ENCODE results near the gene DLEC1.

Gene DLEC1

DNA sequence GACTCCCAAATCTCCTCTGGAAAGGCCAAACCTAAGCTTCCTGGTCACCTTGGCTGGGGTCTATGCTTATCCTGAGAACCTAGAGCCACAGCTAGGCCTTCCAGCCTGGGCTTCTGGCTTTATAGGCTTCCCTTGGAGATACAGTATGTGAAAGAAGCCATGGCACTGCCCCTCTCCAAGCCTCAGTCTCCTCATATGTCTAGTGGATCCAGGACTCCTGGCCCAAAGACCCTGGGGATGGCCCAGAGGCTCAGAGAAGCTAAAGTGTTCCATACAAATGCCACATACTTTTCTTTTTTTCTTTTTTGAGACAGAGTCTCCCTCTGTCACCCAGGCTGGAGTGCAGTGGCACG, 89.3 kb downstream of the DLEC1 start:
- H3F3A ChIP-seq (ENCODE audit: low read depth): no peaks in the 10 kb centered on the region
- TF ChIP-seq CTCF (conservative IDR thresholded peaks at IDR 0.05; ENCODE audit: low read length) (no peak), EZH2phosphoT487 (IDR thresholded peaks at IDR 0.05; ENCODE audit: borderline replicate concordance) (no peak)
- H2AFZ ChIP-seq (ENCODE audit: low read length): no peak overlapping the region
- peaks cover 4% of the 10 kb centered on the region for H4K20me1 ChIP-seq (ENCODE audit: insufficient read depth, low read length, poor library complexity, severe bottlenecking)
- no peaks in the 10 kb centered on the region for H3K27me3 ChIP-seq (ENCODE audit: insufficient read depth, low read length, poor library complexity, severe bottlenecking)
- H3K4me1 ChIP-seq (ENCODE audit: insufficient read depth, low read length, poor library complexity, severe bottlenecking): peaks cover under 1% of the 10 kb centered on the region
- H3K9me2 ChIP-seq (replicated peaks; ENCODE audit: low read depth, low read length): no peaks in the 10 kb centered on the region
- no peak overlapping the region for H3K4me2 ChIP-seq (ENCODE audit: low read depth, low read length, poor library complexity, severe bottlenecking)
- no peaks in the 10 kb centered on the region for H3K9me3 ChIP-seq (ENCODE audit: insufficient read depth, low read depth, low read length)
- peaks cover 51% of the 10 kb centered on the region; the same call in 1 of the 2 replicates for H3K36me3 ChIP-seq (ENCODE audit: insufficient read depth, low read length)
- H3K9ac ChIP-seq (ENCODE audit: low read depth, low read length, poor library complexity, severe bottlenecking): no peak overlapping the region
- no peaks in the 10 kb centered on the region for H3K79me2 ChIP-seq (ENCODE audit: insufficient read depth, low read length)
- H3K4me3 ChIP-seq (ENCODE audit: low read length, poor library complexity, severe bottlenecking): no peak overlapping the region

DNA sequence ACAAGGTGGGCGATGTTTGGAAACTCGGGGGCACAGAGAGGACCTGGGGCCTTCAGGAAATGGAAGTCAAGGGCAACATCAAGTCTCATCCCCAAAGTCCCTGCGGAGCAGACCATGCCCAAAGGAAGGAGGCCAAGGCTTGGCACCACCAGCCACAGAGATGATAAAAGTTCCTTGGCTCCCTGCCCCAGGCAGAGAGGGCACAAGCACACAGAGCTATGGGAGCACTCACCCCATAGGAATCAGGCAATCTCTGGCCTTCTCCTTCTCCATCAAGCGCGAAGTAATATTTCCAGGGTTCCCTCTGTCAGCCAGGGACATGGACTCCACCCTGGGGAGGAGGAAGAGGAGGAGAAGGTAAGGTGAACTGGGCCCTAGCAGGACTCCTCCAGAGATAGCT, 90.0 kb downstream of the DLEC1 start:
- Histone ChIP-seq H3K4me2 (ENCODE audit: low read depth, low read length, poor library complexity, severe bottlenecking) (no peak overlapping the region), H3K36me3 (ENCODE audit: insufficient read depth, low read length) (peaks cover 49% of the 10 kb centered on the region; the same call in 1 of the 2 replicates), H3F3A (ENCODE audit: low read depth) (no peaks in the 10 kb centered on the region), H3K9me2 (replicated peaks; ENCODE audit: low read depth, low read length) (no peaks in the 10 kb centered on the region), H3K9ac (ENCODE audit: low read depth, low read length, poor library complexity, severe bottlenecking) (no peak overlapping the region), H3K27me3 (ENCODE audit: insufficient read depth, low read length, poor library complexity, severe bottlenecking) (no peaks in the 10 kb centered on the region), H2AFZ (ENCODE audit: low read length) (no peak overlapping the region), H3K4me3 (ENCODE audit: low read length, poor library complexity, severe bottlenecking) (no peak overlapping the region), H4K20me1 (ENCODE audit: insufficient read depth, low read length, poor library complexity, severe bottlenecking) (peaks cover 4% of the 10 kb centered on the region), H3K79me2 (ENCODE audit: insufficient read depth, low read length) (peaks cover 8% of the 10 kb centered on the region; the same call in 1 of the 2 replicates), H3K9me3 (ENCODE audit: insufficient read depth, low read depth, low read length) (no peaks in the 10 kb centered on the region), H3K4me1 (ENCODE audit: insufficient read depth, low read length, poor library complexity, severe bottlenecking) (peaks cover 7% of the 10 kb centered on the region)
- TF ChIP-seq EZH2phosphoT487 (IDR thresholded peaks at IDR 0.05; ENCODE audit: borderline replicate concordance) (no peak), CTCF (conservative IDR thresholded peaks at IDR 0.05; ENCODE audit: low read length) (no peak)

DNA sequence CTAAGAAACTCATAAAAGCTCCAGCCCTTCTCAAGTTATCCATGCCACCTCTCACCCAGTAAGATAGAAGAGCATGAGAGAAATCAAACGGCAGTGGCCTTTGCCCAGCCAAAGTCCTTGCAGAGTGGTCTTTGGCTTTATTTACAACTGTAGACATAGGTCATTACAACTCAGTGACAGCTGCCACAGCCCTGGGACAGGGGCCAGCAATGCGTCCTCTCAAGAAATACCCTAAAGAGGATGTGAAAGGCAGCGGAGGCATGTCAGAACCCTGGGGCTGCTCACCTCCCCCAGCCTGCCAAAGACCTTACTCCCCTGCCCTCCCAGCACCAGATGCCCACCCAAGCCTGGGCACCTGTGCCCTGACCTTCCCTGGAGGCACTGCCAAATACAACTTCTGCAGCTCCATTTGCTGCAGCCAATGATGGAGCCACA, 91.6 kb downstream of the DLEC1 start:
- Histone ChIP-seq H3K9me3 (ENCODE audit: insufficient read depth, low read depth, low read length) (no peaks in the 10 kb centered on the region), H3K4me1 (ENCODE audit: insufficient read depth, low read length, poor library complexity, severe bottlenecking) (peaks cover 16% of the 10 kb centered on the region), H3K9me2 (replicated peaks; ENCODE audit: low read depth, low read length) (no peaks in the 10 kb centered on the region), H3K4me2 (ENCODE audit: low read depth, low read length, poor library complexity, severe bottlenecking) (no peak overlapping the region), H3K36me3 (ENCODE audit: insufficient read depth, low read length) (peaks cover 41% of the 10 kb centered on the region; the same call in 1 of the 2 replicates), H2AFZ (ENCODE audit: low read length) (no peak overlapping the region), H3K9ac (ENCODE audit: low read depth, low read length, poor library complexity, severe bottlenecking) (no peak overlapping the region), H3K79me2 (ENCODE audit: insufficient read depth, low read length) (peaks cover 21% of the 10 kb centered on the region), H3F3A (ENCODE audit: low read depth) (no peaks in the 10 kb centered on the region), H3K4me3 (ENCODE audit: low read length, poor library complexity, severe bottlenecking) (no peak overlapping the region), H3K27me3 (ENCODE audit: insufficient read depth, low read length, poor library complexity, severe bottlenecking) (no peaks in the 10 kb centered on the region), H4K20me1 (ENCODE audit: insufficient read depth, low read length, poor library complexity, severe bottlenecking) (peaks cover 14% of the 10 kb centered on the region)
- TF ChIP-seq CTCF (conservative IDR thresholded peaks at IDR 0.05; ENCODE audit: low read length): no peak
- TF ChIP-seq EZH2phosphoT487 (IDR thresholded peaks at IDR 0.05; ENCODE audit: borderline replicate concordance): no peak

Data from Loucy (cell line).